Natural killer cell (primary cell): ENCODE results near the gene MACIR. TPM values are rescaled to one million over a fixed set of nuclear protein-coding genes. Genes with fewer than 3 reads are reported as not detected.

ENCODE experiments used
- ATAC-seq, 3 donors: fragments of 150-1000 bp in 2 of 3; fragments of 200-7000 bp in 1 of 3; cut with Tn5 transposase; 1 replicate in 1 of 3; 2 replicates in 2 of 3; pipeline ENCODE4 v1.10.0; 2021; ENCODE audit warnings: mild to moderate bottlenecking in 2 of 3, moderate library complexity in 2 of 3
- DNase-seq, 2 donors: peaks; one replicate each; pipeline versions ENCODE4 v3.0.0 to v3.0.0-alpha.2; 2013 to 2021; ENCODE audit warnings: mixed read lengths in 1 of 2
- H3K27ac ChIP-seq: one replicate; pipeline ENCODE4 v1.5.1; 2013; ENCODE audit warnings: mild to moderate bottlenecking, low read length
- H3K27me3 ChIP-seq: one replicate; pipeline ENCODE4 v1.6.1; 2013; ENCODE audit warnings: low read length; ENCODE audit not compliant: control insufficient read depth, insufficient read depth
- H3K36me3 ChIP-seq: one replicate; pipeline ENCODE4 v1.6.1; 2013; ENCODE audit warnings: low read length; ENCODE audit not compliant: control insufficient read depth, insufficient read depth
- H3K4me1 ChIP-seq: one replicate; pipeline ENCODE4 v1.6.1; 2013; ENCODE audit warnings: low read length; ENCODE audit not compliant: control insufficient read depth, insufficient read depth
- H3K4me3 ChIP-seq: one replicate; pipeline ENCODE4 v1.5.1; 2013; ENCODE audit warnings: low read length
- H3K9me3 ChIP-seq: one replicate; pipeline ENCODE4 v1.6.1; 2013; ENCODE audit warnings: low read length; ENCODE audit not compliant: control insufficient read depth, insufficient read depth
- H3K27ac Mint-ChIP-seq, 2 donors: one replicate each; pipeline ENCODE4 v1.8.0; 2022; ENCODE audit warnings: mild to moderate bottlenecking in 2 of 2, mixed read lengths in 2 of 2, moderate library complexity in 1 of 2
- H3K27me3 Mint-ChIP-seq, 2 donors: one replicate each; pipeline ENCODE4 v1.8.0; 2022; ENCODE audit warnings: low read depth in 2 of 2, mixed read lengths in 2 of 2
- H3K36me3 Mint-ChIP-seq: one replicate; pipeline ENCODE4 v1.8.0; 2022; ENCODE audit warnings: mixed read lengths
- H3K4me1 Mint-ChIP-seq, 2 donors: one replicate each; pipeline ENCODE4 v1.8.0; 2022; ENCODE audit warnings: mixed read lengths in 2 of 2
- H3K4me3 Mint-ChIP-seq: one replicate; pipeline ENCODE4 v1.8.0; 2022; ENCODE audit warnings: mild to moderate bottlenecking, moderate library complexity, mixed read lengths
- H3K9me3 Mint-ChIP-seq, 2 donors: one replicate each; pipeline ENCODE4 v1.8.0; 2022; ENCODE audit warnings: mixed read lengths in 2 of 2
- WGBS: methylation state at CpG from one replicate; pipeline ENCODE4 v1.1.7; 2013; ENCODE audit warnings: missing lambda C conversion rate; ENCODE audit not compliant: insufficient coverage; 5-methylcytosine and 5-hydroxymethylcytosine counted together
- intact Hi-C: fragments of 100-400 bp; cut with micrococcal nuclease; formaldehyde crosslinking; loops from one replicate; pipeline ENCODE4 v1.14.2; 2022
- total RNA-seq, 4 donors: library from RNA; stranded (reverse); fragments of 120-200 nt in 1 of 4; gene quantifications; one replicate each; pipeline versions ENCODE4 v1.2.3 to v1.2.4, GENCODE V29; 2013 to 2022
- TF ChIP-seq, protein P1 (sequence below): fragments of 200-600 bp; IDR thresholded peaks from one replicate; pipeline ENCODE4 v1.8.0; 2022; ENCODE audit warnings: antibody characterized with exemption

Gene MACIR
- total RNA-seq, 3 donors from 2014 or later (not counting 1 experiment from before 2014, with no cell fraction given): 1.5 to 5.3 (median 2.7) TPM

DNA sequence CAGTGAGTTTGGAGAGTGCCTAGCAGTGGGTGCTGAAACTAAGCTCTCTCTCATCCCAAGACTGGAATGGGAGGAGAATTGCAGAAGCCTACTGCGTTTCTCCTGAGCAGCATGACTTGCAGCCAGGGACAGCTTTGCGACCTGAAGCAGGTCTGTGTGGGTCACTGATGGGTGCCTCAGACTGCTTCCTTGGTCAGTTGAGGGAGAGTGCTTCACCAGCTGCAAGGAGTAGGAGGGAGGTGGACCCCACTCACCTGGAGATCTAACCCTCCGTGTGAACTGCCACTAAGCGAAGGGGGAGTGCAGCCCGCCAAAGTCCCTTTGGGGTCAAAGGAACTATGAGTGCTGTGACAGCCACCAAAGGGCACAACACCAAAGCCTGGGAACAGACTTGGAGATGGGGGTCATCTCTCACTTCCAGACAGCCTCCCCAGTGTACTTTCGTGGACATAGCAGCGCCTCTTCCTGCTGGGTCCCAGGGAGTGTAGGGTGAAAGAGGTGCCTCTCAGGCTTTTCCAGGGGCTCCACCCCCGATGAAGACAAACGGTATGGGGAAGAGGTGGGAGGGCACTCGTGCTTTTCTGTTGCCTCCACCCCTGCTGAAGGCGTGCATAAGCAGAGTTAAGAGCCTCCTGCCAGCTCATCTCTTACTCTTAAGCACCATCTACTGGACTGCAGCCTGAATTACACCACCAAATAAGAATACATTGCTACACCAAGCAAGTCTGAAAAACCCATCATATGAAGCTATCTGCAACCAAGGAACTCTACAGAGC lies 34.3 kb upstream of the MACIR start:
- peak; percentile 90 to 100 (median 99) for ATAC-seq
- intact Hi-C loops: no loop called here
- H3K4me1 ChIP-seq: peaks cover 4% of the 10 kb centered on the region
- H3K9me3 ChIP-seq: no peaks in the 10 kb centered on the region
- WGBS: 58% methylated on average over 11 of the region's 11 CpGs
- Mint-ChIP-seq H3K27ac (no peak overlapping the region), H3K27me3 (peaks cover 17 to 37% of the 10 kb centered on the region in 2 donors), H3K4me3 (no peak overlapping the region), H3K9me3 (no peaks in the 10 kb centered on the region), H3K4me1 (peaks cover 0 to 7% of the 10 kb centered on the region in 2 donors), H3K36me3 (no peaks in the 10 kb centered on the region)
- peak in 1 of 2 donors; percentile 70 for DNase-seq
- no peaks in the 10 kb centered on the region for H3K27me3 ChIP-seq
- H3K4me3 ChIP-seq: no peak overlapping the region
- TF ChIP-seq, protein P1, sequence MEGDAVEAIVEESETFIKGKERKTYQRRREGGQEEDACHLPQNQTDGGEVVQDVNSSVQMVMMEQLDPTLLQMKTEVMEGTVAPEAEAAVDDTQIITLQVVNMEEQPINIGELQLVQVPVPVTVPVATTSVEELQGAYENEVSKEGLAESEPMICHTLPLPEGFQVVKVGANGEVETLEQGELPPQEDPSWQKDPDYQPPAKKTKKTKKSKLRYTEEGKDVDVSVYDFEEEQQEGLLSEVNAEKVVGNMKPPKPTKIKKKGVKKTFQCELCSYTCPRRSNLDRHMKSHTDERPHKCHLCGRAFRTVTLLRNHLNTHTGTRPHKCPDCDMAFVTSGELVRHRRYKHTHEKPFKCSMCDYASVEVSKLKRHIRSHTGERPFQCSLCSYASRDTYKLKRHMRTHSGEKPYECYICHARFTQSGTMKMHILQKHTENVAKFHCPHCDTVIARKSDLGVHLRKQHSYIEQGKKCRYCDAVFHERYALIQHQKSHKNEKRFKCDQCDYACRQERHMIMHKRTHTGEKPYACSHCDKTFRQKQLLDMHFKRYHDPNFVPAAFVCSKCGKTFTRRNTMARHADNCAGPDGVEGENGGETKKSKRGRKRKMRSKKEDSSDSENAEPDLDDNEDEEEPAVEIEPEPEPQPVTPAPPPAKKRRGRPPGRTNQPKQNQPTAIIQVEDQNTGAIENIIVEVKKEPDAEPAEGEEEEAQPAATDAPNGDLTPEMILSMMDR: peak; percentile 66
- no peaks in the 10 kb centered on the region for H3K36me3 ChIP-seq
- H3K27ac ChIP-seq: no peak overlapping the region

DNA sequence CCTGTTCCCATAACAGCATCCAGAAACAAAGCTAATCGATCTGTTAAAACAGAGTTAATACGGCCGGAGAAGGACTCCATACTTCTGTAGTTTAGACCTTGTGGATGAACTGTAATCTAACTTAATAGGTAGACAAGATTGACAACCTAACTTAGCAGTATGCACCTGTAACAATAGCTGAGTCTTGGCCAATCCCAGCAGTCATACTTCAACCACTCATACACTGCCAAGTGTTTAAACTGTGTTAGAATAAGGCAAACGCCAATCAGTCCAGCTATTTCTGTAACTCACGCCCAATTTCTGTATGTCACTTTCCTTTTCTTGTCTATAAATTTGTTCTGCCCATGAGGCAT lies 33.7 kb upstream of the MACIR start:
- no peaks in the 10 kb centered on the region for H3K9me3 Mint-ChIP-seq
- ATAC-seq (no peak), DNase-seq (no peak)
- H3K4me1 Mint-ChIP-seq: peaks cover 0 to 7% of the 10 kb centered on the region in 2 donors
- H3K36me3 ChIP-seq: no peaks in the 10 kb centered on the region
- peaks cover 20 to 37% of the 10 kb centered on the region in 2 donors for H3K27me3 Mint-ChIP-seq
- intact Hi-C loops: no loop called here
- H3K4me1 ChIP-seq: peaks cover 4% of the 10 kb centered on the region
- no peaks in the 10 kb centered on the region for H3K36me3 Mint-ChIP-seq
- no peak overlapping the region for H3K27ac Mint-ChIP-seq
- WGBS: 85% methylated on average over 4 of the region's 5 CpGs
- no peak overlapping the region for H3K4me3 ChIP-seq
- no peak overlapping the region for H3K4me3 Mint-ChIP-seq
- no peaks in the 10 kb centered on the region for H3K9me3 ChIP-seq
- no peak overlapping the region for H3K27ac ChIP-seq
- TF ChIP-seq, protein P1: peak; percentile 42
- H3K27me3 ChIP-seq: no peaks in the 10 kb centered on the region

DNA sequence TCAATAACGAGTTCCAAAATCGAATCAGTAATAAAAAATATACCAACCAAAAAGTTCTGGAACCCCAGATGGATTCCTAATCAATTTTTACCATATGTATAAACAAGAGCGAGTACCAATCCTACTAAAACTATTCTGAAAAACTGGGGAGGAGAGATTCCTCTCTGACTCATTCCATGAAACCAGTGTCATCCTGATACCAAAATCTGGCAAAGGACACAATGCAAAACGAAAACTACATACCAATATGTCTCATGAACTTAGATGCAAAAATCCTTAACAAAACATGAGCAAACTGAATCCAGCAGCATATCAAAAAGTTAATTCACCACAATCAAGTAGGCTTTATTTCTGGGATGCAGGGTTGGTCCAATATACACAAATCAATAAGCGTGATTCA lies 30.5 kb upstream of the MACIR start:
- no peaks in the 10 kb centered on the region for H3K9me3 Mint-ChIP-seq
- 86% methylated on average over 4 of the region's 5 CpGs for WGBS
- no peak overlapping the region for H3K27ac ChIP-seq
- H3K4me1 ChIP-seq: peaks cover 4% of the 10 kb centered on the region
- peaks cover 20 to 37% of the 10 kb centered on the region in 2 donors for H3K27me3 Mint-ChIP-seq
- peaks cover 0 to 7% of the 10 kb centered on the region in 2 donors for H3K4me1 Mint-ChIP-seq
- no peak for ATAC-seq
- TF ChIP-seq, protein P1: no peak
- no peak overlapping the region for H3K4me3 ChIP-seq
- no peaks in the 10 kb centered on the region for H3K27me3 ChIP-seq
- no peak overlapping the region for H3K27ac Mint-ChIP-seq
- no peak overlapping the region for H3K4me3 Mint-ChIP-seq
- no peaks in the 10 kb centered on the region for H3K9me3 ChIP-seq
- intact Hi-C loops: no loop called here
- no peaks in the 10 kb centered on the region for H3K36me3 ChIP-seq
- no peaks in the 10 kb centered on the region for H3K36me3 Mint-ChIP-seq
- no peak for DNase-seq

DNA sequence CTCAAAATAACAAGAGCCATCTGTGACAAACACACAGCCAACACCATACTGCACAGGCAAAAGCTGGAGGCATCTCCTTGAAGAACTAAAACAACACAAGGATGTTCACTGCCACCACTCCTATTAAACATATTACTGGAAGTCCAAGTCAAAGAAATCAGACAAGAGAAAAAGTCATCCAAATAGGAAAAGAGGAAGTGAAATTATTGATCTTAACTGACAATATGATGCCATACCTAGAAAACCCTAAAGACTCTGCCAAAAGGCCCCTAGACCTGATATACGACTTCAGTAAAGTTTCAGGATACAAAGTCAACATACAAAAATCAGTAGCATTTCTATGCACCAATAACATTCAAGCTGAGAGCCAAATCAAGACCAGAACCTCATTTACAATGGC lies 30.0 kb upstream of the MACIR start:
- Histone ChIP-seq H3K4me3 (no peak overlapping the region), H3K4me1 (peaks cover 4% of the 10 kb centered on the region), H3K27me3 (no peaks in the 10 kb centered on the region), H3K27ac (no peak overlapping the region), H3K36me3 (no peaks in the 10 kb centered on the region), H3K9me3 (no peaks in the 10 kb centered on the region)
- Mint-ChIP-seq H3K36me3 (no peaks in the 10 kb centered on the region), H3K4me3 (no peak overlapping the region), H3K27me3 (peaks cover 20 to 37% of the 10 kb centered on the region in 2 donors), H3K27ac (no peak overlapping the region), H3K9me3 (no peaks in the 10 kb centered on the region), H3K4me1 (peaks cover 0 to 7% of the 10 kb centered on the region in 2 donors)
- DNase-seq: no peak
- TF ChIP-seq, protein P1: no peak
- intact Hi-C loops: no loop called here
- ATAC-seq: no peak
- WGBS: 86% methylated on average over 1 of the region's 1 CpG
